Stimulated activated CD4-positive, alpha-beta T cell treated with anti-CD3 and anti-CD28 coated beads, Interleukin-15, amount 100 ng/mL, for 1 hour (primary cell): ENCODE data around the gene MCM6.
A peak's percentile ranks its signal among the peaks of the same experiment; 100 is the strongest.
"Not testable (repeated sequence)": the region's sequence is repeated elsewhere in the genome, so short reads cannot be mapped to it uniquely, and the experiment has no call there.

Experiments
- DNase-seq, 2 donors: peaks; one replicate each; pipeline ENCODE4 v3.0.0-alpha.2; 2020; ENCODE audit warnings: low read depth in 1 of 2, low spot score in 1 of 2

Gene MCM6

DNA sequence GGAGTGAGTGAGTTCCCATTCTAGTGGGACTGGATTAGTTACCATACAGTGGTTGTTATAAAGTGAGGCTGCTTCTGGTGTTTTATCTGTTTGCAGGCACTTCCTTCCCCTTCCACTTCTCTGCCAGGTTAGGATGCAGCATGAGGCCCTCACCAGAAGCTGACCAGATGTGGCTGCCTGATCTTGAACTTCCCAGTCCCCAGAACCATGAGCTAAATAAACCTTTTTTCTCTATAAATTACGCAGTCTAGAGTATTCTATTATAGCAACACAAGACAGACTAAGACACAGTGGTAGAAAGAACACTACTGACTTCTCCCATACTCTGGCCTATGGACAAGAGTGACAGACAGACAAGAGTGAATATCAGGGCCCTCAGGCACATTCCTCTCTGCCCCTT is 53.4 kb downstream of the MCM6 start:
- DNase-seq = no peak

DNA sequence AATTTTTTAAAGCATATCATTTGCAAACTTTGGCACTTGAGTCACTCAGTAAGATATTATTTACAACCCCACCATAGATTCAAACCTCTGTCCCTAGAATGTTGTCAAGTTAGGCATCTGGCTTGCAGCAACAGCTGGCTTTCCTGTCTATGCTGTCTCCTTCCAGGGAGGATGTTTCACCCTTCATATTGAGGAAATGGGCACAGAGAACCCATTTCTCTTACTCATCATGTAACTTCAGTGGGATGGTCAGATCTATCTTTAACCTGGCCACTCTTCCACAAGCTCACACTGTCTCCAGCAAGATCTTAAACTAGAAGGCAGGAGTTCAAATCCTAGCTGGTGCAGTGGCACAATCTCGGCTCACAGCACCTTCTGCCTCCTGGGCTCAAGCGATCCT is 55.1 kb downstream of the MCM6 start:
- no peak for DNase-seq

DNA sequence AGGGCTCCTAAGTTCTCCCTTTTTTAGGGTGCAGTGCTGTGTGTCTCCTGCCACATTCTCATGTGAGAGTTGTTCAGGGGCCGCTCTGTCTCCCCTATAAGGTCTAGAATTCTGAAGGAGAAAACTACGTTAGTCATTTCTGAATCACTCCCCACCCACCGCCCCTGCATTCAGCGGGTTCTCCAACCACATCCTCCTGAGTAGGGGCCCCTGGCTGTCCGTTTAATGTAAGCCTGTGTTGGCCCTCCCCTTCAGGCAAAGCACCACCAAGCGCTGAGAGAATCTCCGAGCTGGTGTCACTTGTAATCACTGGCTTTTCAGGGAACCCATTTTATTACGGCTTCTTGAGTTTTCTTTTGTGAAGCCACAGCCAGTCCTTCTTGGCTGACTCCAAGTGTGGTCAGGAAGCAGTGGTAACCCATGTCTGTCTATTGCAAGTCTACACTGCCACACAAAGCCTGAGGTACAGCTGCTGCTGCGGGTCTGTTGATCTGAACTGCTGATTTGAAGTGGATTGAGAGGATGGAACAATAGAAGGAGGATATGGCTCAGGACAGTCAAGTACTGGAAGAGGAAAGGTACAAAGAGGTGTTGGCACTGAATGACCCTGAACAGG is 56.1 kb downstream of the MCM6 start:
- DNase-seq = peak; percentile 14 to 58

DNA sequence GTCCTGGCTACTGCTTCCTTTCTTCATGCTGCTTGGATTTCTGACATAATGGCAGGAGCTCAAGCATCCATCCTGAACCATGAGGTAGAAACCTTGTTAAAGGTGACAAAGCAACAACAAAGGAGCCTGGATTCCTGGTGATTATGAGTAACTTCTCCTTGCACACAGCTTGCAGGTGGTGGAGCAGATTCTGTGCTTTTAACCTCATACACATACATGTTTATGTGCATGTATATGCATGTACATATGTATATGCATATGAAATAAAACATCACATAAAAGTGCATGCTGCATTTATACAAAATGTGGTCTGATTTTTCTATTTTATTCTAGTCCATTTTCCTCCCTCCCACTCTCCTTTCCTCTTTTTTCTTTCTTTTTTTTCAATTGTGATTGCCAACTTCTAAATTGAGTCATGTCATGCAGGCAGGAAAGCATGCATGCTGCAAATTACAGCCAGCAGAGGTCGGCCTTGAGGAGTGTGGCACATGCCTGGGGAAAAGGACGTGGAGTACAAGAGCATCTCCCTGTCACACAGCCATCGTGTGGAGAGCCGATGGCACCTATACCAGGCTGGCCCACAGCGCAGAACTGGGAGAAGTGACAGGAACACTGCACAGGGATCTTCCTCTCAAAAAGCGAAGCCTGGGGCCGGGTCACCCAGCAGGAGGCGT is 57.2 kb downstream of the MCM6 start:
- DNase-seq = no peak

DNA sequence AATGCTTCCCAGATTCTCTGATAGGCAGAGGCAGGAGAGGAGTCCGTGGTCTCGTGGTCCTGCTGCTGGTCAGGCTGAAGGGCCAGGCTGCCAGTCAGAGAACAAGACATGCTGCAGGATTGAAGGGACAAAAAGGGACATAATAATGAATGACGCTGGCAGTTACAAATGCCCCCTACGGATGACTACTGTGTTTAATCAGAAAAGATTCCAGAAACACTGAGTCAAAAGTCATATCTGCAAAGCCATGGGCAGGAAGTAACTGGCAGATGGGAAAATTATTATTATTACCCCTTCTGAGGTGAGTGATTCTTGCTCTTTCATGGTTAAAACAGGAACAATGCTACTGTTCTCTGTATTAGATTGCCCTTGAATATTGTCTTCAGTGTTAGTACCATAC is 58.3 kb downstream of the MCM6 start:
- DNase-seq = no peak

DNA sequence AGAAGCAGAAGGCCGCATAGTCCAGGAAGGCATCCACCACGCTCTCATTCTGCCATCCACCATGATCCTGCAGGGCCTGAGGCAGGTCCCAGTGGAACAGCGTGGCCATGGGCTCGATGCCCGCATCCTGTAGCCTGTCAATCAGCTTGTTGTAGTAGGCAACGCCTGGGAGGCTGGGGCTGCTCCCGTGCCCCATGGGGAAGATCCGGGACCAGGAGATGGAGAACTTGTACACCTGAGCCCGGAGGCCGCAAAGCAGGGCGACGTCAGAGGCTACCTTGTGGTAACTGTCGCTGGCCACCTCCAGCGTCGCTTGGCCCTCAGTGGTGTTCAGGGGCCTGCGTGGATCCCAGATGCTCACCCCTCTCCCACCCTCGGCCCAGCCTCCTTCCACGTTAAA is 58.8 kb downstream of the MCM6 start:
- no peak for DNase-seq

DNA sequence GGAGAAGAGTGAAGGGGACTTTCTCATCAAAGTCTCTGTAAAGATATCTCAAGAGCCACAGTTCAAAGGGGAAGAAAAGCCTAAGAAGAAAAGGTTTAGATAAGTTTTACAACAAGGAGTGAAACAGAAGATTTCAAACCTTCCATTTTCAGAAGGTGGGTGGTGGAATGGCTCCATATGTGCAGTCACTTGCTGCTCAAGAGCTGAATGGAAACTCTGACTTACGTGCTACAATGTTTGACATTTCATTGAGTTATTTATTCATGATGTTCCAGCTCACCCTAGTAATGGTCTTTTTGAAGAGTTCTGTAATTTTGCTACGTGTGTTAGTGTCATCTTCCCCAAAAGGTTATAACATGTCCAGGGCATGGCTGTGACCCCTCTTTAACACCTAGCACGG is 61.0 kb downstream of the MCM6 start:
- no peak for DNase-seq

DNA sequence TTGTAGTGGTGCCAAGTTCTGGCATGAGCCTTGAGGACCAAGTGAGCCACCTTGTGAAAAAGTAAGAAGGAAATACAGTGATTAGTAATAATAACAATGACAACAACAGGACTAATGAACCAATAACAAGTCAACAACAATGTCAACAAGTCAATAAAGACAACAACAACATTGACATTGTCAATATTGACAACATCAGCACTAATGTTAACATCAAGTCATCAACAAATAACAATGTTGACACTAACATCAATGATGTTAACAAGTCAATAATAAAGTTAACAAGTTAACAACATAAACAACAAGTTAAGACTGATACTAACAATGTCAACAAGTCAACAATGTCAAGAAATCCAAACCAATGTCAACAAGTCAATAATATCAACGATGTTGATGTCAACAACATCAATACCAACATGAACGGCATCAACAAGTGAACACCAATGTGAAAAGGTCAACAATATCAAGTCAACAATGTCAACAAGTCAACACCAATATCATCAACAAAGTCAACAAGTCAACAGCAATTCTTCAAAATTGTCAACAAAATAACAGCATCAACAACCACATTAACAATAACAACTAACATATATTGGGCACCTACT is 63.2 kb downstream of the MCM6 start:
- DNase-seq = no peak

DNA sequence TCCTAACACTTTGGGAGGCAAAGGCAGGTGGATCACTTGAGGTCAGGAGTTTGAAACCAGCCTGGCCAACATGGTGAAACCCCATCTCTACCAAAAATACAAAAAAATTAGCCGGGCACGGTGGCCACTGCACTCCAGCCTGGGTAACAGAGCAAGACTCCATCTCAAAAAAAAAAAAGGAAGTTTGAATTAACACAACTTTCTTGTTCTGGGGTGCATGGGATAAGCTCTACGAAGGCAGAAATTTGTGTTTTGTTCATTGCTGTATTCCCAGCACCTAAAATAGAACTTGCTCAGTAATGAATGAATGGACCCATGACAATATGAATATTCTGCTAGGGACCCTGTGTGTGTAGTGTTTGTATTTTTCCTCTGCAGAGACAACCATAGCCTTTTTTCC is 68.4 kb downstream of the MCM6 start:
- DNase-seq = not testable (repeated sequence)

DNA sequence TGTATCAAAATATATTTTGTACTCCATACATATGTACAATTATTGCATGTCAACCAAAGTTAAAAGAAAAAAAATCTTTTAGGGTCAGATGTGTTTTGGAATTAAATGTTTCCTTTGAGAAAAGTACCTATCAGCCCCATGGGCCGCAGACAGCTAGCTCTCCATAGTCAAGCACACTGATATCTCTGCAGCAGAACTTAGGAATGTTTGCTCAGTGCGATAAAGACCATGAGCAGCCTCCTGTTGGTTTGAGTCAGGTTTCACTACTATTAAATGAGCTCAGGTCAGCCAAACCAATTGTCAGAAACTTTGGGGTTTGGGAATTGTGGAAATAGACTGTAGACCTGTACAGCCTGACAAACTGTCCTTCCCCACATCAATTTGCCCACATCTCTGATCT is 73.0 kb downstream of the MCM6 start:
- no peak for DNase-seq

DNA sequence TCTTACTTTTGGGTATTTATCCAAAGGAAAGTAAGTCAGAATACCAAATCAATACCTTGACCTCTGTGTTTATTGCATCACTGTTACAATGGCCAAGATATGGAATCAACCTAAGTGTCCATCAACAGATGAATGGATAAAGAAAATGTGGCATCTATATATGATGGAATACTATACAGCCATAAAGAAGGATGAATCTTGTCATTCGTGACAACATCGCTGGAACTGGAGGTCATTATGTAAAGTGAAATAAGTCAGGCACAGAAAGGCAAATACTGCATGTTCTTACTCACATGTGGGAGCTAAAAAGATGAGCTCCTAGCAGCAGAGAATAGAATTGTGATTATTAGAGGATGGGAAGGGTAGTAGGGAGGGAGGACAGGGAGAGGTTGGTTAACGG is 73.9 kb downstream of the MCM6 start:
- no peak for DNase-seq

DNA sequence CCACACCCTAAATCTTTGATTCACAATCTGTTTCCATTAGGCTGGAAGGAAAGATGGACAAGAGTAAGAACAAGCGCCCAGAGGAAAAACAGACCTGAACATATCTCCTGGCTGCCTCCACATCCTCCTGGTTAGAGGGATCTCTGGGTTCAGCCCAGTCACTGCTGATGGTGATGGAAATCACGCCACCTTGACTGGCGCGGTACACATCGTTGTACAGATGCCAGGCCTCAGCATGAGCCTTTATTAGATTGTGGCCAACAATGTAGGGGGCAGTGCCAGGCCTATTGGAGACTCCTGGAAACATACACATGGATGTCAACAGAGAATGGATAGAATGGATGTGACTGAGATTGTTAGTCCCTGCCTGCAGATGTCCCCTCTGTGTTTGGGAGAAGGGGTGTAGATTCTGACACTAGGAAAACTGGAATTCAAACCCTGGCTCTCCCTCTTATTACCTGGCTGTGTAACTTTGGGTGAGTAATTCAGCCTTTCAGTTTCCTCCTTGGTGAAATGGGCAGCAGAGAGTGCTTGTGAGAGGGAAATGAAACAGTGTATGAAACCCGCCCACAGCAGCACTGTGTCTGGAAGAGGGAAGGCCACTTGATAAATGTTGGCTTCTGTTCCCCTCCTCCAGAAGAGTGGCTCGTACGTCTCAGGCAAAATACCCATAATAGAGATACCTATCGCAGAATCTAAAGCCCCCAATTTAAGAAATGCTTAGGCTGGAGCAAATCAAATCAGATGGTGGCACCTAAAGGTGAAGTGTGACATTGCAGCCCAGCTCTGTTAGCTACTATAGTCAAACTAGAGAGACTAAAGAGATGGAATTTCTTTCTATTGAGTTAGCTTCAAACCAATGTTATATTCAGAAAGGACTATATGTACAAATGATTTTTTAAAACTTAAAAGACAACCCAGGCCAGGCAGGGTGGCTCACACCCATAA is 75.5 kb downstream of the MCM6 start:
- DNase-seq = no peak

DNA sequence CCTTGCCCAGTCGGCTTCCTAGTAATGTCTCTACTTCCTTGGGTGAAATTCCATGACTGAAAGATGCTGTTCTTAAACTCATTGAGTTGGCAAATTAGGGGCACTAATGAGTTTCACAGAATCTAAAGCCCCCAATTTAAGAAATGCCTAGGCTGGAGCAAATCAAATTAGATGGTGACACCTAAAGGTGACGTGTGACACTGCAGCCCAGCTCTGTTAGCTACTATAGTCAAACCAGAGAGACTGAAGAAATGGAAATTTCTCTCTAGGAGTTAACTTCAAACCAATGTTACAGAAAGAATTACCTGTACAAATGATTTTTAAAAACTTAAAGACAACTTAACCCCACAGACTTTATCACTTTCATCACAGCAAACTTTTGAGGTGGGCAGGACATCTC is 76.5 kb downstream of the MCM6 start:
- DNase-seq = no peak

DNA sequence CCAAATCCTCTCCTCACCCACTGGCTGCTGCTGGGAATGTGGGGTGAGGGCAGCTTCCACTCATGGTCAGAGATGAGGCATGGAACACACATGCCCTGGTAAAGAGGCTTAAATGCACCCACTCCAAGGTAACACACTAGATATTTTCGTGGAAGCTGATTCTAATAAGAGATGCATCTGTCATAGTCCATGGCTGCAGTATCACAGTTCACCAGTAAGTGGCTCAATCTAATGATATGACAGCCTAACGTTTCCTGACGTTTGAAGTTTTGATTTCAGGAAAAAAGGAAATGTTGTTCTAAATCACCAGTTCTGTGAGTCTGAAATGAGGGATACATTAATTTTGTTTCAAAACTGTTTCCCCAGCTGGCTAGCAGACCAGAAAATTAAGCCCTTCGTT is 77.5 kb downstream of the MCM6 start:
- DNase-seq = no peak

DNA sequence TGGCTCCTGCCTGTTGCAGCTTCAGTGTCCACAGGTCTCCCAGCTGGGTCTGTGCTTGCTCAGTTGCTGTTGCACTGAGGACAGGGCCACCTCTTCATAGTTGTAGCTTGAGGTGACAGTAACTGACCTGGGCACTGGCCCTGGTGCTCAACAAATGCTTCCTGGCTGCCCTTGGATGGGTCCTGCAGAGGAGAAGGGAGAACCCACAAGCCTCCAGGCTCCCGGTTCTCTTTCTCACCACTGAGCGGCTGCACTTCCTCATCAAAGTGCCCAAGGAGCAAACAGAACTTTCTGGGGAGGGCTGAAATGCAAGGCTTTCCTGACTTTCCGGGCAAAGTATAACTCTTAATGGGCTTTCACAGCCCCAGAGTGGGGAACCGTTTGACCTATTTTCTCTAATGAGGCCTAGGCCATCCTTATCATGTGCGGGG is 78.0 kb downstream of the MCM6 start:
- DNase-seq = no peak

DNA sequence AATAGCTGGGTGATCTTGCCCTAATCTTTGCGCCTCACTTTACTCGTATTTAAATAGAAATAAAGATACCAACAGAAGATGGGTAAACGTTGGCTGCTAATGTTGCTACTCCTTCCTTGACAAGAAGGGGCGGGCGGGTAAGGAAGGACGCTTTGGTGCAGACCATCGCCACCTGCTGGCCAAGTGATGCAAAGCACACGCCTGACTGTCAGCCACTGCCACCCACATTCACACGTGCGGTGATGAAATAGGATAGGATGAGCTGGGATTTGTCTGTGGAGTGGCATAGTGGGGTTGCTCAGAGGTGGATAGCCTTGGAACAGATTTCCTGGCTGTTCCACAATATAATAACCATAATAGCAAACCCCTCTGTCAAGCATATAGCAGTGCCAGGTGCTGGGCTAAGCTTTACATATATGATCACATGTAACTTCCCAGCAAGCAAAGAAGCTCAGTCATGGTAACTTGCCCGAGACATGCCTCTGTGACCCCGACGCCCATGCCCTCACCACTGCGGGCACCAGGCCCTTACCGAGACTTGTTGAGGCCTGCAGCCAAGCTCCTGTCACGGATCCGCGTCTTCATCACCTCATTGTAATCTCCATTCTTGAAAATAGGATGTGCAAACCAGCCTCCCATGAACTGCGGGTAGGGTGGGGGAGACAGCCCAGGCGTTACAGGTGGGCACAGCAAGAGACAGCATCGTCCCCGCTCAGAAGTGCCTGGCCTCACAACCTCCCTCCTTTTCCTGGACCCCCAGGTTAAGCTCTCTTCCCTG is 78.6 kb downstream of the MCM6 start:
- peak; percentile 54 to 64 for DNase-seq

DNA sequence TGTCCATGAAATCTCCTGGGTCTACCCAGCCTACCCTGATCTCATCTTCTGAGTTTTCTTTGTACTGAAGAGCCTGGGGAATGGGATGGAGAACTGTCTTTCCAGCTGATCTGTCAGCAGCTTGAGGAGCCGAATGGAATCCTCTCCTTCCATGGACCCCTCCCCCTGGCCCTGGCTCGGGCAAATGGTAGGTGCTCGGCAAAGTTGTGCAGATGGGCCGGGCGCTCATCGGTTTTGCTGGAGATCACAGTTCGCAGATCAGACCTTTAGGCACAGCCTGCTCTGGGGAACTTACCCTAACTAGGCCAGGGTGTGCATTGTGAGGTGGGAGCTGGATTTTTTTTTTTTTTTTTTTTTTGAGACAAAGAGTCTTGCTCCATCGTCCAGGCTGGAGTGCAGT is 79.6 kb downstream of the MCM6 start:
- DNase-seq = no peak

DNA sequence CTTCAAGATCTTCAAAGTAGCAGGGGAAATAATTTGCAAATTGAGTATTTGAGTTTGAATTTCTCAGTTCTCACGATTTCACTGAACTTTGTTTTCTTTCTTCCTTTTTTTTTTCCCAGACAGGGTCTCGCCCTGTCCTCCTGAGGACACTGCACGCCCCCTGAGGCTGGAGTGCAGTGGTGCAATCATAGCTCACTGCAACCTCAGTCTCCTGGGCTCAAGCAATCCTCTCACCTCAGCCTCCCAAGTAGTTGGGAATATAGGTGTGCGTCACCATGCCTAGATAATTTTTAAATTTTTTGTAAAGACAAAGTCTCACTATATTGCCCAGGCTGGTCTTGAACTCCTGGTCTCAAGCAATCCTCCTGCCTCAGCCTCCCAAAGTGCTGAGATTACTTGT is 80.6 kb downstream of the MCM6 start:
- not testable (repeated sequence) for DNase-seq

DNA sequence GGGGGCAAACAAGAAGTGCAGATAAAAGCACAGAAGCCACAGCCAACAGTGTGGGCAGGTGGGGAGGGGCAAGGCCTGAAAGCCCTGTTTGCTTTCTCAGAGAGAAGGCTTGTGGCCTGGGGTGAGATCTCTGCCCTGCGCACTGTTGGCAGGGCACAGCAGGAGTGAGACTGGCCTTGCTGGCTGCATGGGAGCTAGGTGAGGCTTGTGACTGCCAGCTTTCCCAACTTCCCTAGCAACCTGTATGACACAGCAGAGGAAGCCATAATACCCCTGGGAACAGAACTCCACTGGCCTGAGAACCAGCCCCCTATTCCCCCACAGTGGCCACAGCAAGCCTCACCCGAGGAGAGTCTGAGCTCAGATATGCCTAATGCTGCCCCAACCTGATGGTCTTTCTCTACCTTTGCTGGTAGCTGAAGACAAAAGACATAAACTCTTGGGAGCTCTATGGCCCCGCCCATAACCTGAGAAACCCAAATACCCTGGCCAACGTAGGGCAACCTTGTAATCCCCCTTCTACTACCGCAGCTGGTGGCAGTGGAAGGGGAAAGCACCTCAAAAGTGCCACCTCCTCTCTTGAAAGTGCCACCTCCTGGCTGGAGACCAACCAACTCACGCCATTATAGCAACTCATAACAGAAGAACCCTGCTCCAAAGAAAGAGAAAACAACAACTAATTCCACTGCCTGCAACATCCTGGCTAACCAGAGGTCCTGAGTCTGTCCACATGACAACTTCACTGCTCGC is 83.7 kb downstream of the MCM6 start:
- no peak for DNase-seq
